Measurements from ENCODE around the gene ANGPTL2.
"Not testable (repeated sequence)": the region's sequence is repeated elsewhere in the genome, so short reads cannot be mapped to it uniquely, and the experiment has no call there.

Gene ANGPTL2

GRCh38 chr9:127154390-127155191 lies 32.2 kb upstream of the ANGPTL2 start:
- DNase-seq = no peak

- DNase-seq = no peak
Observed at GRCh38 chr9:127154003-127154389, 31.6 kb upstream of the ANGPTL2 start.

GRCh38 chr9:127153501-127153900 lies 31.1 kb upstream of the ANGPTL2 start:
- DNase-seq = no peak

GRCh38 chr9:127149463-127150390 lies 27.3 kb upstream of the ANGPTL2 start:
- no peak for DNase-seq

GRCh38 chr9:127149010-127149409 lies 26.6 kb upstream of the ANGPTL2 start:
- DNase-seq = no peak

- no peak for DNase-seq
Observed at GRCh38 chr9:127148014-127148413, 25.6 kb upstream of the ANGPTL2 start.

GRCh38 chr9:127147251-127147650 lies 24.8 kb upstream of the ANGPTL2 start:
- DNase-seq = no peak

GRCh38 chr9:127146841-127147240 lies 24.4 kb upstream of the ANGPTL2 start:
- not testable (repeated sequence) for DNase-seq

- no peak for DNase-seq
Observed at GRCh38 chr9:127144670-127145445, 22.4 kb upstream of the ANGPTL2 start.

GRCh38 chr9:127143920-127144465 lies 21.6 kb upstream of the ANGPTL2 start:
- no peak for DNase-seq

GRCh38 chr9:127142931-127143464 lies 20.6 kb upstream of the ANGPTL2 start:
- DNase-seq = no peak

GRCh38 chr9:127142291-127142690 lies 19.9 kb upstream of the ANGPTL2 start:
- DNase-seq = no peak

- DNase-seq = no peak
Observed at GRCh38 chr9:127140842-127141675, 18.6 kb upstream of the ANGPTL2 start.

GRCh38 chr9:127140181-127140580 lies 17.7 kb upstream of the ANGPTL2 start:
- no peak for DNase-seq

- DNase-seq = no peak
Observed at GRCh38 chr9:127139775-127140174, 17.3 kb upstream of the ANGPTL2 start.

- DNase-seq = no peak
Observed at GRCh38 chr9:127139071-127139731, 16.8 kb upstream of the ANGPTL2 start.

- DNase-seq = no peak
Observed at GRCh38 chr9:127138444-127138843, 16.0 kb upstream of the ANGPTL2 start.

- no peak for DNase-seq
Observed at GRCh38 chr9:127137640-127138360, 15.4 kb upstream of the ANGPTL2 start.

- no peak for DNase-seq
Observed at GRCh38 chr9:127136880-127137639, 14.6 kb upstream of the ANGPTL2 start.
